ENCODE data around the gene ZSWIM5. TPM values are rescaled to one million over a fixed set of nuclear protein-coding genes. Genes with fewer than 3 reads are reported as not detected.

ZSWIM5 gene
- total RNA-seq, 1 experiment from 2014 or later, result 1.4 TPM

DNA sequence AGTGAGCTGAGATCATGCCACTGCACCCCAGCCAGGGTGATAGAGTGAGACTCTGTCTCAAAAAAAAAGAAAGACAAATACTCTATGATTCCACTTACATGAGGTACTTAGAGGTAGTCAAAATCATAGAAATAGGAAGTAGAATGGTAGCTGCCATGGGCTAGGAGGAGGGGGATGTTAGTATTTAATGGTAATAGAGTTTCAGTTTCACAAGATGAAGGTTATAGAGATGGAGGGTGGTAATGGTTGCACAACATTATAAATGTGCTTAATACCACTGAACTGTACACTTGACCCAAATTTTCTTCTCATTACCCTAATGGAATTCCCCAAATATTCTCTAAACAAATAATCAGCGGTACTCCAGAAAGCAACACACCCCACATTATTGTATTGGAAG lies 232.8 kb downstream of the ZSWIM5 start:
- TF ChIP-seq EZH2 (IDR thresholded peaks at IDR 0.05; ENCODE audit: low read length, unreplicated experiment), result no peak
- TF ChIP-seq, protein P1, sequence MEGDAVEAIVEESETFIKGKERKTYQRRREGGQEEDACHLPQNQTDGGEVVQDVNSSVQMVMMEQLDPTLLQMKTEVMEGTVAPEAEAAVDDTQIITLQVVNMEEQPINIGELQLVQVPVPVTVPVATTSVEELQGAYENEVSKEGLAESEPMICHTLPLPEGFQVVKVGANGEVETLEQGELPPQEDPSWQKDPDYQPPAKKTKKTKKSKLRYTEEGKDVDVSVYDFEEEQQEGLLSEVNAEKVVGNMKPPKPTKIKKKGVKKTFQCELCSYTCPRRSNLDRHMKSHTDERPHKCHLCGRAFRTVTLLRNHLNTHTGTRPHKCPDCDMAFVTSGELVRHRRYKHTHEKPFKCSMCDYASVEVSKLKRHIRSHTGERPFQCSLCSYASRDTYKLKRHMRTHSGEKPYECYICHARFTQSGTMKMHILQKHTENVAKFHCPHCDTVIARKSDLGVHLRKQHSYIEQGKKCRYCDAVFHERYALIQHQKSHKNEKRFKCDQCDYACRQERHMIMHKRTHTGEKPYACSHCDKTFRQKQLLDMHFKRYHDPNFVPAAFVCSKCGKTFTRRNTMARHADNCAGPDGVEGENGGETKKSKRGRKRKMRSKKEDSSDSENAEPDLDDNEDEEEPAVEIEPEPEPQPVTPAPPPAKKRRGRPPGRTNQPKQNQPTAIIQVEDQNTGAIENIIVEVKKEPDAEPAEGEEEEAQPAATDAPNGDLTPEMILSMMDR (conservative IDR thresholded peaks at IDR 0.05; ENCODE audit: low read depth, low read length), result no peak
- TF ChIP-seq EZH2phosphoT487 (IDR thresholded peaks at IDR 0.05; ENCODE audit: borderline replicate concordance, low read length), result no peak
- no peaks in the 10 kb centered on the region for H4K20me1 ChIP-seq (ENCODE audit: low read length)
- H3K9me2 ChIP-seq (replicated peaks; ENCODE audit: low read length), result no peaks in the 10 kb centered on the region
- ATAC-seq (no peak), DNase-seq (no peak)
- H3K36me3 ChIP-seq (ENCODE audit: low read depth, low read length), result peaks cover 15% of the 10 kb centered on the region; the same call in 1 of the 2 replicates
- peaks cover 20% of the 10 kb centered on the region for H3K4me1 ChIP-seq (ENCODE audit: insufficient read depth, low read length)
- no peaks in the 10 kb centered on the region for H3F3A ChIP-seq (ENCODE audit: low read length, unreplicated experiment)
- H3K27me3 ChIP-seq (ENCODE audit: low read length), result no peaks in the 10 kb centered on the region
- ChIA-PET CTCF (no interaction called here), POLR2A (ENCODE audit: unreplicated experiment) (no interaction called here)
- no TSS peak for BruUV-seq (replicated peaks)
- H2AFZ ChIP-seq (ENCODE audit: low read length), result no peak overlapping the region
- H3K4me2 ChIP-seq (ENCODE audit: low read length), result no peak overlapping the region
- H3K79me2 ChIP-seq (ENCODE audit: low read length), result peaks cover 5% of the 10 kb centered on the region
- H3K9me3 ChIP-seq (ENCODE audit: low read length), result no peaks in the 10 kb centered on the region
- no peak overlapping the region for H3K9ac ChIP-seq (ENCODE audit: low read length)
- intact Hi-C loops (cut with micrococcal nuclease), result no loop called here
- H3K4me3 ChIP-seq (ENCODE audit: low read length), result no peak overlapping the region
- no peak overlapping the region for H3K27ac ChIP-seq (ENCODE audit: low read length)

DNA sequence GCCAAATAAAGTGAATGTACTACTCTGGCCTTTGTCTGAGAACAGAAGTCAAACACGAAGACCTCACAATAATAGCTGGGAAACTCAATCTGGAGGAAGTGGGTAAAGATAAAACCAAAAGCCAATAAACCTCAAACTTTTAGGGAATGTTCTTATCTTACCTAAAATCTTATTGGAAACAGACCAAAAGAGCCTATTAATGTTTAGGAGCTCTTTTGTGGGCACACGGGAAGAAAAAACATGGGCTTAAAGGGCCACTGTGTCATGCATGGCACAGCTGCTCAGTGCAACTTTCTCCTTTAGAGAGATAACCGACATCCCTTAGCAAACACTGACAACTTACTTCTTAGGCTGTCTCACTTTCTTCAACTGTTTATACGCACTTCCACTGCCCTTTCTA lies 236.1 kb downstream of the ZSWIM5 start:
- POLR2A ChIA-PET (ENCODE audit: unreplicated experiment), result interaction anchor here (0.6 to 0.7 kb wide), 2 partner anchors 151 to 165 kb away, joined by 3 to 4 read pairs; no protein-coding TSS in a partner anchor

More for the DNA sequence above, 236.1 kb downstream of the ZSWIM5 start:
- H3K4me2 ChIP-seq (ENCODE audit: low read length), result peak overlapping the region; percentile 52
- CTCF ChIA-PET, result interaction anchor here (0.6 kb wide), 2 partner anchors 40 to 70 kb away, joined by 3 read pairs; no protein-coding TSS in a partner anchor
- peaks cover 20% of the 10 kb centered on the region for H3K4me1 ChIP-seq (ENCODE audit: insufficient read depth, low read length)
- no peak for TF ChIP-seq EZH2phosphoT487 (IDR thresholded peaks at IDR 0.05; ENCODE audit: borderline replicate concordance, low read length)
- TF ChIP-seq, protein P1 (conservative IDR thresholded peaks at IDR 0.05; ENCODE audit: low read depth, low read length), result no peak
- TF ChIP-seq EZH2 (IDR thresholded peaks at IDR 0.05; ENCODE audit: low read length, unreplicated experiment), result no peak
- no peak overlapping the region for H3K4me3 ChIP-seq (ENCODE audit: low read length)
- no peaks in the 10 kb centered on the region for H3K27me3 ChIP-seq (ENCODE audit: low read length)
- ATAC-seq, result peak; percentile 95
- H3K36me3 ChIP-seq (ENCODE audit: low read depth, low read length), result no peaks in the 10 kb centered on the region; the same call in 1 of the 2 replicates
- H3K27ac ChIP-seq (ENCODE audit: low read length), result peak overlapping the region; percentile 45
- intact Hi-C loops (cut with micrococcal nuclease), result loop anchor here (2.0 kb wide), 1 partner anchor 46 kb away; no protein-coding TSS in a partner anchor
- no peak overlapping the region for H2AFZ ChIP-seq (ENCODE audit: low read length)
- peaks cover 5% of the 10 kb centered on the region for H3K79me2 ChIP-seq (ENCODE audit: low read length)
- BruUV-seq (replicated peaks), result no TSS peak
- no peaks in the 10 kb centered on the region for H3F3A ChIP-seq (ENCODE audit: low read length, unreplicated experiment)
- H3K9ac ChIP-seq (ENCODE audit: low read length), result no peak overlapping the region
- H3K9me2 ChIP-seq (replicated peaks; ENCODE audit: low read length), result no peaks in the 10 kb centered on the region
- no peaks in the 10 kb centered on the region for H3K9me3 ChIP-seq (ENCODE audit: low read length)
- peak; percentile 80 for DNase-seq
- no peaks in the 10 kb centered on the region for H4K20me1 ChIP-seq (ENCODE audit: low read length)

Other genes with a start within 250 kb of the ZSWIM5 start
- gene EIF2B3, start 220.0 kb downstream of the ZSWIM5 start, total RNA-seq (2014; rRNA removed), result 37.1 and 38.9 TPM in 2 replicates
- gene HECTD3, start 195.3 kb downstream of the ZSWIM5 start, total RNA-seq (2014; rRNA removed), result 25.3 and 32.8 TPM in 2 replicates
- gene UROD, start 194.4 kb downstream of the ZSWIM5 start, total RNA-seq (2014; rRNA removed), result 167 and 168 TPM in 2 replicates
- gene HPDL, start 120.3 kb upstream of the ZSWIM5 start, total RNA-seq (2014; rRNA removed), result not detected in 2 replicates
- gene TOE1, start 133.6 kb upstream of the ZSWIM5 start, total RNA-seq (2014; rRNA removed), result 18.2 and 19.5 TPM in 2 replicates
- 21.4 and 22.8 TPM in 2 replicates for gene MUTYH, start 133.8 kb upstream of the ZSWIM5 start, total RNA-seq (2014; rRNA removed)

Data from PC-3 (cell line).